ENCODE data around the gene WNT8B. TPM values are rescaled to one million over a fixed set of nuclear protein-coding genes. Genes with fewer than 3 reads are reported as not detected.

Gene WNT8B
- total and polyA plus RNA-seq, 10 of the 15 experiments (the other 5 are each of a cell fraction or from before 2014, with no cell fraction given) = not detected

DNA sequence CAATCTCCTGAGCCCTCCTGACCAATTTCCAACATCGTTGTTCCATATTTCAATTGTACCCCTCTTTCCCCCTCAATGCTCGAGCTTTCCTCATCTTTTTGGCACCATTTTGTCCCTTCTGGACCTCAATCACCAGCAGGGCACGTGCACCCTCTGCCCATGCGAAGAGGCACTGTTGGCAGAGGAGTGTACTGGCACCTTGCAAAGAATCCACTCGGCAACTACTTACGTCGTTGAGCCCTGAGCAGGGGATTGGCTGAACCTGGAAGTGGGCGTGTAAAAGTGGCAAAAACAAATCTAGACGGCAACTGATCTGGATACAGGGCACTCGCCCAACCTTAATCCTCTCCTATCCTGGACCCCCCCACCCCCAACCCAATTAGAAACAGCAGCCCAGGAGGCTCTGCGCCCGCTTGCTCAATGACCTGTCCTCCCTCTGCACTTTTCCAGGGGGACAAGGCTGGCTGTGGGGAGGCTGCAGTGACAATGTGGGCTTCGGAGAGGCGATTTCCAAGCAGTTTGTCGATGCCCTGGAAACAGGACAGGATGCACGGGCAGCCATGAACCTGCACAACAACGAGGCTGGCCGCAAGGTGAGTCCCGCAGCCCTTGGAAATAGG, 18.8 kb downstream of the WNT8B start:
- H3K9ac ChIP-seq (ENCODE audit: control insufficient read depth, insufficient read depth, low read length) = no peak overlapping the region
- no peaks in the 10 kb centered on the region for H3K36me3 ChIP-seq (ENCODE audit: control insufficient read depth in 2 of 2, insufficient read depth in 2 of 2, low read length in 1 of 2)
- H3K4me3 ChIP-seq = peak overlapping the region; percentile 61; the same call in 1 of the 2 replicates
- H3K27me3 ChIP-seq (replicated peaks in 1 of 2; ENCODE audit: control insufficient read depth in 2 of 2, insufficient read depth in 2 of 2, low read length in 1 of 2) = peaks cover 0 to 6% of the 10 kb centered on the region in 2 experiments; a peak in 1 of 4 replicates
- H3K27ac ChIP-seq (ENCODE audit: control insufficient read depth, insufficient read depth) = no peak overlapping the region
- intact Hi-C loops (cut with micrococcal nuclease; ENCODE audit: unreplicated experiment) = no loop called here
- H3K4me1 ChIP-seq (ENCODE audit: control insufficient read depth, insufficient read depth, low read length) = peaks cover 5% of the 10 kb centered on the region
- H3K79me2 ChIP-seq (ENCODE audit: control insufficient read depth, insufficient read depth, low read length) = no peaks in the 10 kb centered on the region
- no TSS peak for BruUV-seq (replicated peaks)
- peaks cover 2% of the 10 kb centered on the region; the same call in 1 of the 2 replicates for H4K20me1 ChIP-seq (ENCODE audit: control insufficient read depth, insufficient read depth)
- in situ Hi-C loops (cut with MboI) = no loop called here
- SMC1A ChIA-PET (ENCODE audit: uncharacterized antibody, unreplicated experiment) = interaction anchor here (1.2 to 2.4 kb wide), 3 partner anchors 12 to 48 kb away, joined by 5 to 13 read pairs (median 7); no protein-coding TSS in a partner anchor
- CTCF ChIA-PET = interaction anchor here (0.7 to 5.5 kb wide), 22 partner anchors 9 to 407 kb away, joined by 3 to 49 read pairs (median 4); no protein-coding TSS in a partner anchor
- POLR2A ChIA-PET = interaction anchor here (0.5 to 1.2 kb wide), 2 partner anchors 108 to 139 kb away, joined by 3 read pairs; no protein-coding TSS in a partner anchor
- FAIRE-seq (peak; percentile 99), DNase-seq (ENCODE audit: low read depth, low spot score) (peak; percentile 84), ATAC-seq (peak; percentile 99)
- peak overlapping the region; percentile 69 for H3K4me2 ChIP-seq (ENCODE audit: control insufficient read depth, insufficient read depth)
- 11% methylated on average over 19 of the region's 19 CpGs for WGBS (ENCODE audit: insufficient coverage, insufficient replicate concordance, low lambda C conversion rate, missing lambda C conversion rate)
- no peaks in the 10 kb centered on the region for H3K9me3 ChIP-seq (replicated peaks; ENCODE audit: control insufficient read depth, insufficient read depth, low read length)
- H2AFZ ChIP-seq (ENCODE audit: control insufficient read depth, low read depth, low read length) = peak overlapping the region; percentile 55
- RAD21 ChIA-PET (ENCODE audit: unreplicated experiment) = interaction anchor here (1.1 to 3.5 kb wide), 3 partner anchors 37 to 144 kb away, joined by 3 to 9 read pairs (median 4); no protein-coding TSS in a partner anchor
- TF ChIP-seq ZZZ3 (IDR thresholded peaks at IDR 0.05; ENCODE audit: control insufficient read depth, insufficient read length, low read depth) = no peak
- no peak for TF ChIP-seq EED (IDR thresholded peaks at IDR 0.05; ENCODE audit: low read depth)
- TF ChIP-seq NFYA (IDR thresholded peaks at IDR 0.05; ENCODE audit: borderline replicate concordance, low read depth, low read length) = peak; percentile 62
- no peak for TF ChIP-seq PAX8 (IDR thresholded peaks at IDR 0.05)
- TF ChIP-seq CREM (IDR thresholded peaks at IDR 0.05; ENCODE audit: low read depth) = peak; percentile 96
- no peak for TF ChIP-seq YBX1 (IDR thresholded peaks at IDR 0.05)
- TF ChIP-seq RAD51 (IDR thresholded peaks at IDR 0.05) = no peak
- 0 out of 3 replicates have a peak, but pooled peaks of 1 of the 2 experiments have one; percentile 9 for TF ChIP-seq EGR1 (IDR thresholded peaks at IDR 0.05; ENCODE audit: borderline replicate concordance in 1 of 2, low read depth in 2 of 2, low read length in 2 of 2)
- TF ChIP-seq CEBPZ (IDR thresholded peaks at IDR 0.05; ENCODE audit: low read depth, low read length) = no peak
- peak in 1 of 2 experiments; percentile 82; a peak in 1 of 4 replicates for TF ChIP-seq CEBPB (IDR thresholded peaks at IDR 0.05; ENCODE audit: borderline replicate concordance in 1 of 2, low read depth in 2 of 2, low read length in 2 of 2)
- TF ChIP-seq ZSCAN29 (IDR thresholded peaks at IDR 0.05) = no peak
- TF ChIP-seq ZNF217 (IDR thresholded peaks at IDR 0.05) = no peak
- TF ChIP-seq ASH2L (IDR thresholded peaks at IDR 0.05; ENCODE audit: borderline replicate concordance, low read depth) = no peak
- TF ChIP-seq, protein P1, sequence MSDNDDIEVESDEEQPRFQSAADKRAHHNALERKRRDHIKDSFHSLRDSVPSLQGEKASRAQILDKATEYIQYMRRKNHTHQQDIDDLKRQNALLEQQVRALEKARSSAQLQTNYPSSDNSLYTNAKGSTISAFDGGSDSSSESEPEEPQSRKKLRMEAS (IDR thresholded peaks at IDR 0.05; ENCODE audit: low read depth, low read length) = 0 out of 2 replicates have a peak, but pooled peaks have one; percentile 52
- TF ChIP-seq FOXM1 (IDR thresholded peaks at IDR 0.05; ENCODE audit: low read depth, low read length) = no peak
- no peak for TF ChIP-seq NKRF (conservative IDR thresholded peaks at IDR 0.05)
- TF ChIP-seq RFX5 (IDR thresholded peaks at IDR 0.05; ENCODE audit: low read depth, low read length) = peak; percentile 99
- TF ChIP-seq NRF1 (conservative IDR thresholded peaks at IDR 0.05; ENCODE audit: low read depth, low read length) = no peak
- peak; percentile 96 for TF ChIP-seq CREB1 (IDR thresholded peaks at IDR 0.05; ENCODE audit: low read depth)
- peak; percentile 48; the same call in 1 of the 2 replicates for TF ChIP-seq NBN (IDR thresholded peaks at IDR 0.05)

All from GM12878 (cell line).